ENCODE measurements around the gene ODAPH. TPM values are rescaled to one million over a fixed set of nuclear protein-coding genes. Genes with fewer than 3 reads are reported as not detected.

The ODAPH gene
- total RNA-seq, 3 donors from 2014 or later (not counting 1 experiment from before 2014, with no cell fraction given), result not detected

- intact Hi-C loops (cut with micrococcal nuclease), result no loop called here
- Mint-ChIP-seq H3K4me1 (no peaks in the 10 kb centered on the region), H3K27ac (no peak overlapping the region), H3K9me3 (no peaks in the 10 kb centered on the region), H3K4me3 (no peak overlapping the region), H3K27me3 (ENCODE audit: low read depth in 2 of 2) (peaks cover 0 to 6% of the 10 kb centered on the region in 2 donors), H3K36me3 (no peaks in the 10 kb centered on the region)
- Histone ChIP-seq H3K27ac (ENCODE audit: low read length) (no peak overlapping the region), H3K4me1 (ENCODE audit: control insufficient read depth, insufficient read depth, low read length) (no peaks in the 10 kb centered on the region), H3K4me3 (ENCODE audit: low read length) (no peak overlapping the region), H3K36me3 (ENCODE audit: control insufficient read depth, insufficient read depth, low read length) (no peaks in the 10 kb centered on the region), H3K27me3 (ENCODE audit: control insufficient read depth, insufficient read depth, low read length) (no peaks in the 10 kb centered on the region), H3K9me3 (ENCODE audit: control insufficient read depth, insufficient read depth, low read length) (no peaks in the 10 kb centered on the region)
- DNase-seq (no peak), ATAC-seq (peak in 2 of 3 donors; percentile 74)
- WGBS (ENCODE audit: insufficient coverage), result no CpG with 5 or more reads among the region's 3 CpGs
- no peak for TF ChIP-seq CTCF (IDR thresholded peaks at IDR 0.05)
These were observed 42.5 kb downstream of the ODAPH start for GRCh38 chr4:75598390-75598789.

- peaks cover 0 to 6% of the 10 kb centered on the region in 2 donors for H3K27me3 Mint-ChIP-seq (ENCODE audit: low read depth in 2 of 2)
- no peak for DNase-seq
These were observed 43.8 kb downstream of the ODAPH start for GRCh38 chr4:75599647-75600046.

GRCh38 chr4:75605928-75606327, 50.1 kb downstream of the ODAPH start:
- 96% methylated on average over 3 of the region's 4 CpGs for WGBS (ENCODE audit: insufficient coverage)
- no peaks in the 10 kb centered on the region for H3K4me1 Mint-ChIP-seq

More at GRCh38 chr4:75599647-75600046, 43.8 kb downstream of the ODAPH start:
- Histone ChIP-seq H3K36me3 (ENCODE audit: control insufficient read depth, insufficient read depth, low read length) (no peaks in the 10 kb centered on the region), H3K27ac (ENCODE audit: low read length) (no peak overlapping the region), H3K4me3 (ENCODE audit: low read length) (no peak overlapping the region), H3K9me3 (ENCODE audit: control insufficient read depth, insufficient read depth, low read length) (no peaks in the 10 kb centered on the region), H3K27me3 (ENCODE audit: control insufficient read depth, insufficient read depth, low read length) (no peaks in the 10 kb centered on the region), H3K4me1 (ENCODE audit: control insufficient read depth, insufficient read depth, low read length) (no peaks in the 10 kb centered on the region)
- TF ChIP-seq CTCF (IDR thresholded peaks at IDR 0.05), result no peak
- H3K4me1 Mint-ChIP-seq, result no peaks in the 10 kb centered on the region
- H3K4me3 Mint-ChIP-seq, result no peak overlapping the region
- H3K27ac Mint-ChIP-seq, result no peak overlapping the region
- no peaks in the 10 kb centered on the region for H3K36me3 Mint-ChIP-seq
- no peak for ATAC-seq
- no peaks in the 10 kb centered on the region for H3K9me3 Mint-ChIP-seq
- intact Hi-C loops (cut with micrococcal nuclease), result no loop called here
- 96% methylated on average over 4 of the region's 4 CpGs for WGBS (ENCODE audit: insufficient coverage)

More at GRCh38 chr4:75605928-75606327, 50.1 kb downstream of the ODAPH start:
- H3K9me3 Mint-ChIP-seq, result no peaks in the 10 kb centered on the region
- TF ChIP-seq CTCF (IDR thresholded peaks at IDR 0.05), result no peak
- H3K27me3 Mint-ChIP-seq (ENCODE audit: low read depth in 2 of 2), result no peaks in the 10 kb centered on the region
- no peak overlapping the region for H3K27ac Mint-ChIP-seq
- ATAC-seq (no peak), DNase-seq (no peak)
- no peaks in the 10 kb centered on the region for H3K36me3 Mint-ChIP-seq
- no peaks in the 10 kb centered on the region for H3K9me3 ChIP-seq (ENCODE audit: control insufficient read depth, insufficient read depth, low read length)
- H3K27me3 ChIP-seq (ENCODE audit: control insufficient read depth, insufficient read depth, low read length), result no peaks in the 10 kb centered on the region
- H3K4me3 ChIP-seq (ENCODE audit: low read length), result no peak overlapping the region
- H3K27ac ChIP-seq (ENCODE audit: low read length), result no peak overlapping the region
- intact Hi-C loops (cut with micrococcal nuclease), result no loop called here
- H3K4me1 ChIP-seq (ENCODE audit: control insufficient read depth, insufficient read depth, low read length), result no peaks in the 10 kb centered on the region
- no peak overlapping the region for H3K4me3 Mint-ChIP-seq
- no peaks in the 10 kb centered on the region for H3K36me3 ChIP-seq (ENCODE audit: control insufficient read depth, insufficient read depth, low read length)

Measured in natural killer cell (primary cell).